Measurements from ENCODE around the gene ARPC1A.
"Not testable (repeated sequence)": the region's sequence is repeated elsewhere in the genome, so short reads cannot be mapped to it uniquely, and the experiment has no call there.

ARPC1A gene

GRCh38 chr7:99325592-99326407 is at the start of gene ARPC1A:
Gene ARPC1A (plus strand): TSS chr7:99325898. CDS start chr7:99333354, 7,456 bp downstream.
- DNase-seq (ENCODE audit: low read depth in 2 of 2), result peak; percentile 83 to 90

DNA sequence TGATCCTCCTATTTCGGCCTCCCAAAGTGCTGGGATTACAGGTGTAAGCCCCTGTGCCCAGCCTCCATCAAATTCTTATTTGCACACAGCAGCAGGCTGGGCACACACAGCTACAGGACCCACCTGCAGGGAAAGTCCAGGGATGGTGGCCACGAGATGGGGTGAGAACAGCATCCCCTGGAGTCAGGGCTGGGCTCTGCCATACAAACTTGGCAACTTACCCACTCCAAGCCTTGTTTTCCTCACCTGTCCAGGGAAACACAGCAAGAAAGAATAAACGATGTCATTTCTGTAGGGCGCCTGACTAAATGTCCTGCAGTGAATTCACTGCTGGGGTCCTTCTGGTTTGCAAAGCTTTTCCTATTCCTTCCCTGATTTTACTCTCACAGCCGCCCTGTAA is 47.5 kb upstream of the ARPC1A start:
- DNase-seq (ENCODE audit: low read depth in 2 of 2), result no peak

DNA sequence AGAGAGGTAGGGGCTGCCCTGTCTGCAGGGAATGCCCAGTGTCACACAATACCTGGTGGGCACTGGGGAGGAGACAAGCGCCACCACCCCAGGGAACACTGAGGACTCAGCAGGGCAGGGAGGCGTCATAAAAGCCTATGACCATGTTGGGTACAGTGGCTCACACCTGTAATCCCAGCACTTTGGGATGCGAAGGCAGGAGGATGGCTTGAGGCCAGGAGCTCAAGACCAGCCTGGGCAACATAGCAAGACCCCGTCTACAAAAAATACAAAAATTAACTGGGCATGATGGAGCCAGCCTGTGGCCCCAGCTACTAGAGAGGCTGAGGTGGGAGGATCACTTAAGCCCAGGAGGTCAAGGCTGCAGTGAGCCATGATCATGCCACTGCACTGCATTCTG is 41.5 kb upstream of the ARPC1A start:
- not testable (repeated sequence) for DNase-seq (ENCODE audit: low read depth in 2 of 2)

DNA sequence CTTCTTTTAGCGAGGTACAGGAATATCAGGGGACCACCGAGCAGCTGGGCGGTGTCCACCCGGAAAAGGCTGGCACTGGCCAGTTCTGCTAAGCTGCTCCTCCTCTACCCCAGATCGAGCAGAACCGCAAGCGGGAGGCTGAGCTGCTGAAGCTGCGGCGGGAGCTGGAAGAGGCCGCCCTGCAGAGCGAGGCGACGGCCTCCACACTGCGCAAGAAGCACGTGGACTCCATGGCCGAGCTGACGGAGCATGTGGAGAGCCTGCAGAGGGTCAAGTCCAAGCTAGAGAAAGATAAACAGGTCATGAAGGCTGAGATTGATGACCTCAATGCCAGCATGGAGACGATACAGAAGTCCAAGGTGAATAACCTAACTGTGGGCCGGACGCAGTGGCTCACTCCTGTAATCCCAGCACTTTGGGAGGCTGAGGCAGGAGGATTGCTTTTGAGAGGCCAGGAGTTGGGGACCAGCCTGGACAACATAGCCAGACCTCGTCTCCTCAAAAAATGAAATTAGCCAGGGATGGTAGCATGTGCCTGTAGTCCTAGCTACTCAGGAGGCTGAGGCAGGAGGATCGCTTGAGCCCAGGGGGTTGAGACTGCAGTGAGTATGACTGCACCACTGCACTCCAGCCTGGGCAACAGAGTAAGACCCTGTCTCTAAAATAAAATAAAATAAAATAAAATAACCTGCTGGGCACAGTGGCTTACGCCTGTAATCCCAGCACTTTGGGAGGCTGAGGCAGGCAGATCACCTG is 37.7 kb upstream of the ARPC1A start:
- DNase-seq (ENCODE audit: low read depth in 2 of 2), result no peak

GRCh38 chr7:99289185-99289584 is 36.5 kb upstream of the ARPC1A start:
- DNase-seq (ENCODE audit: low read depth in 2 of 2), result no peak

DNA sequence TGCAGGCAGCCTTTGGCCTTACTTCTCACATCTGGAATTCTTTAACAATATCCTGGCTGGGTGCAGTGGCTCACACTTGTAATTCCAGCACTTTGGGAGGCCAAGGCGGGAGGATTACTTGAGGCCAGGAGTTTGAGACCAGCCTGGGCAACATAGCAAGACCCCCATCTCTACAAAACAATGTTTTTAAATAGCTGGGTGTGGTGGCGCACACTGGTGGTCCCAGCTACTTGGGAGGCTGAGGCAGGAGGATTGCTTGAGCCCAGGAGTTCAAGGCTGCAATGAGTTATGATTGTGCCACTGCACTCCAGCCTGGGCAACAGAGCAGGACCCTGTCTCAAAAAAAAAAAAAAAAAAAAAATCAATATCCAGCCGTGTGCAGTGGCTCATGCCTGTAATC is 35.5 kb upstream of the ARPC1A start:
- DNase-seq (ENCODE audit: low read depth in 2 of 2), result not testable (repeated sequence)

GRCh38 chr7:99290980-99291607 is 34.6 kb upstream of the ARPC1A start:
- no peak for DNase-seq (ENCODE audit: low read depth in 2 of 2)

- DNase-seq (ENCODE audit: low read depth in 2 of 2), result no peak
Observed at GRCh38 chr7:99292127-99292526, 33.6 kb upstream of the ARPC1A start.

DNA sequence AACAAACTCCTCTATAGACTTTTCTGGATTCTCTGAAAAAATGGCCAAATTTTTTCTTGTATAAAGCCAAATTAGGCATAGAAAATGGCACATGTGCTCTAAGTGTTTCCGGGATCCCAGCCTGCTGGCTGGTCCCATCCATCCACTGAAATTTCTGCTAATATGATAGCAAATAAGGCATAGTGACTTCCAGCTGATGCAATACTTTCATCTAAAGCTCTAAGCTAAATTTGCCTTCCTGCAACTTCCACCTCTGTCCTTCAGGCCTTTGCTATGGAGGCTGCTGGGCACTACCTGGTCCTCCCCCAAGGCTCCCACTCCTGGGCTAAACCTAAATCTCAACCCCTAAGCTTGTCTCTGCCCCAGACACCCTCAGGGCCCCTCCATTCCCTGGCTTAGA is 32.5 kb upstream of the ARPC1A start:
- DNase-seq (ENCODE audit: low read depth in 2 of 2), result no peak

- no peak for DNase-seq (ENCODE audit: low read depth in 2 of 2)
Observed at GRCh38 chr7:99293650-99294049, 32.0 kb upstream of the ARPC1A start.

GRCh38 chr7:99296471-99296870 is 29.2 kb upstream of the ARPC1A start:
- no peak for DNase-seq (ENCODE audit: low read depth in 2 of 2)

DNA sequence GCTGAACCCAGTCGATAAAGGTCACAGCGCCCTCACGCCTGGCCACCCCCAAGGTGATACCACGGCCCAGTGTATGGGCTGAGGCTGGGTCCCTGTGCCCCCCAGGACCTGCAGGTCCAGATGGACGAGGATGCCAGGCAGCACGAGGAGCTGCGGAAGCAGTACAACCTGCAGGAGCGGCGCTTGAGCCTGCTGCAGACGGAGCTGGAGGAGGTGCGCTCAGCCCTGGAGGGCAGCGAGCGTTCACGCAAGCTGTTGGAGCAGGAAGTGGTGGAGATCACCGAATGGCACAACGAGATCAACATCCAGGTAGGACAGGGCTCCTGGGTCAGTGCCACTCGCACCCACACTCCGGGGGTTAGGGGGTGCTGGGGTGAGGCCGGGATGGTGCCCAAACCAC is 24.2 kb upstream of the ARPC1A start:
- DNase-seq (ENCODE audit: low read depth in 2 of 2), result no peak

- DNase-seq (ENCODE audit: low read depth in 2 of 2), result no peak
Observed at GRCh38 chr7:99305473-99306260, 20.0 kb upstream of the ARPC1A start.

DNA sequence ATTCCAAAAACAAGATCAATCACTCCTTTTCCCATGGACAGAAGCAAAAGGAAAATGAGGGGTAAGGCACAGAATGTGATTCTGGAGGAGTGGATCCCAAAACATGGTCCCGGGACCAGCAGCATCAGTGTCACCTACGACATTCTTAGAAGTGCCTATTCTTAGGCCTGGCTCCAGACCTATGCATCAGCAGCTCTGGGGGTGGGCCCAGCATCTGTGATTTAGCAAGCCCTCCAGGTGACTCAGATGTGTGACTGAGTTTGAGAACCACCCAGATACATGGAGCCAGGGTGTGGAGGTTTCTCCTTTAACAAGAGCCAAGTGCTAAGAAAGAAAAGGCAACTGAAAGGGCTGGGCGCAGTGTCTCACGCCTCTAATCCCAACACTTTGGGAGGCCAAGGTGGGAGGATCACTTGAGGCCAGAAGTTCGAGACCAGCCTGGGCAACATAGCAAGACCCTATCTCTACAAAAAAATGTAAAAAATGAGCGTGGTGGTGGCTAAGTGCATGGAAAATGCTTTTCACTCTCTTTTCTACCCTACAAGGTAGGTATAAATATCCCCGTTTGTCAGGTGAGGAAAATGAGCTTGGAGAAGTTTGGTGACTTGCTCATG is 17.1 kb upstream of the ARPC1A start:
- no peak for DNase-seq (ENCODE audit: low read depth in 2 of 2)

DNA sequence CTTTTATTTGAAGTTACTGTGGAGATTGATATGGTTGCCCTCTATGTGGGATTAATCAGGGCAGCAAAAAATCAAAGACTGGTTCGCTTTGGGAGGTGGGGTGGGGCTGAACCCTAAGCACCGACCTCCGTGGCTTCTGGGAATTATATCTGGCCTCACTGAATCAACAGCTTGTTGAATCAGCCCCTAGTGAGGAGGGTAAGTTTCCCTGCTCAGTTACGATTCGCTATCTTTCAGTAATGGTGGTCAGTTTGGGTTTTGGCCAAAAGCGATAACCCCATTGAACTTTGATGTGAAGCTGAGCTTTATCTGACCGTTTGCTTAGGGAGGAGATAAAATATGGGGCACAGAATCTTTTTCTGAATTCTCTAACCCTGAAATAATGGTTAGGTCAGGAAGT is 16.6 kb upstream of the ARPC1A start:
- DNase-seq (ENCODE audit: low read depth in 2 of 2), result no peak

- DNase-seq (ENCODE audit: low read depth in 2 of 2), result no peak
Observed at GRCh38 chr7:99310004-99310403, 15.7 kb upstream of the ARPC1A start.

- DNase-seq (ENCODE audit: low read depth in 2 of 2), result no peak
Observed at GRCh38 chr7:99311702-99312101, 14.0 kb upstream of the ARPC1A start.

DNA sequence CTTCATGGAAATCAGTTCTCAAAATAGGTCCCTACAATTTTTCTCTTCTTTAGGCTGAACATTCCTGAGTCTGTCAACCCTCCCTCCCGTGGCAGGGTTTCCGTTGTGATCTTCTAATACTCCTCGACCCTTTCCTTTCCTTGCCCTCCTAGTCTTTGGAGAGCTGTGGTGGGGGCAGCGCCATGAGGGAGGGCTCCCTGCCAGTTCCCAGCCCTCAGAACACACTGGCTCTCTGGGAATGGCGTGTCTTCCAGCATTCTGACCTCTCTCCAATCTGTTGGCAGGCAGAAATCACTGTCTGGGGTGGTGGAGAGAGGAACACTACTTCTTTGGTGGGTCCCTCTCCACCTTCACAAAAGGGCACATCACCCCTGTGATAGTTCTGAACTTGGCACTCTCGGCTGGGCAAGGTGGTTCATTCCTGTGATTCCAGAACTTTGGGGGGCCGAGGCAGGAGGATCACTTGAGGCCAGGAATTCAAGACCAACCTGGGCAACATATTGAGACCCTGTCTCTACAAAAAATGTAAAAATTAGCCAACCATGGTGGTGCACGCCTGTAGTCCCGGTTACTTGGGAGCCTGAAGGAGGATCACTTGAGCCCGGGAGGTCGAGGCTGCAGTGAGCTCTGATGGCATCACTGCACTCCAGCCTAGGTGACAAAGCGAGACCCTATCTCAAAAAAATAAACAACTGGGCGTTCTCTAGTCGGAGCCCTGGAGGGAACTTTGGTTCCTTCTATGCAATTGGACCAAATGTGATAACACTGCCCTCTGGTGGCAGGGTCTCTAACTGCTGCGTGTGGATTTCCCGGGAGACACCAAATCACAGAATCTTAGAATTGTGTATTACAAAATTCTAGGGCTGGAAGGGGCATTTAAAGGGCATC is 13.1 kb upstream of the ARPC1A start:
- DNase-seq (ENCODE audit: low read depth in 2 of 2), result peak; percentile 65 to 71

GRCh38 chr7:99313204-99313573 is 12.5 kb upstream of the ARPC1A start:
- DNase-seq (ENCODE audit: low read depth in 2 of 2), result no peak

GRCh38 chr7:99314504-99314903 is 11.2 kb upstream of the ARPC1A start:
- DNase-seq (ENCODE audit: low read depth in 2 of 2), result peak in 1 of 2 donors; percentile 38

Data from activated CD4-positive, alpha-beta T cell treated with anti-CD3 and anti-CD28 coated beads for 24 hours (primary cell).